Measurements from ENCODE around the gene SLC47A2. TPM values are rescaled to one million over a fixed set of nuclear protein-coding genes. Genes with fewer than 3 reads are reported as not detected.

SLC47A2 gene
- total and polyA plus RNA-seq, 8 donors, result not detected

GRCh38 chr17:19737305-19738072 is 21.1 kb upstream of the SLC47A2 start:
- H3K9me3 ChIP-seq, result no peaks in the 10 kb centered on the region
- intact Hi-C loops (cut with DNase I), result no loop called here
- H3K4me1 ChIP-seq, result no peaks in the 10 kb centered on the region
- no peak for TF ChIP-seq CTCF (IDR thresholded peaks at IDR 0.05)
- no peak for ATAC-seq
- H3K4me3 ChIP-seq, result no peak overlapping the region
- no peak for FAIRE-seq
- H3K27ac ChIP-seq, result no peak overlapping the region
- no peaks in the 10 kb centered on the region for H3K27me3 ChIP-seq
- WGBS, 2 donors, result 74 to 81% methylated on average over 15 of the region's 15 CpGs
- no peaks in the 10 kb centered on the region for H3K36me3 ChIP-seq
- DNase-seq, result no peak

GRCh38 chr17:19736071-19736470 is 19.7 kb upstream of the SLC47A2 start:
- no peaks in the 10 kb centered on the region for H3K36me3 ChIP-seq
- no peaks in the 10 kb centered on the region for H3K4me1 ChIP-seq
- no peaks in the 10 kb centered on the region for H3K27me3 ChIP-seq
- H3K4me3 ChIP-seq, result no peak overlapping the region
- no peaks in the 10 kb centered on the region for H3K9me3 ChIP-seq
- H3K27ac ChIP-seq, result no peak overlapping the region
- FAIRE-seq (no peak), DNase-seq (peak in 1 of 6 donors; percentile 39), ATAC-seq (peak in 1 of 4 donors; percentile 43)
- WGBS, 2 donors, result 55 to 59% methylated on average over 11 of the region's 11 CpGs
- intact Hi-C loops (cut with DNase I), result no loop called here
- TF ChIP-seq CTCF (IDR thresholded peaks at IDR 0.05), result no peak

- ATAC-seq, result no peak
- H3K4me3 ChIP-seq, result no peak overlapping the region
- FAIRE-seq, result no peak
- H3K27me3 ChIP-seq, result no peaks in the 10 kb centered on the region
- no peak overlapping the region for H3K27ac ChIP-seq
- TF ChIP-seq CTCF (IDR thresholded peaks at IDR 0.05), result no peak
- no peaks in the 10 kb centered on the region for H3K9me3 ChIP-seq
- intact Hi-C loops (cut with DNase I), result no loop called here
- no peaks in the 10 kb centered on the region for H3K4me1 ChIP-seq
- WGBS, 2 donors, result 61 to 63% methylated on average over 11 of the region's 11 CpGs
- DNase-seq, result no peak
- no peaks in the 10 kb centered on the region for H3K36me3 ChIP-seq
Measured at GRCh38 chr17:19733953-19734526, 17.7 kb upstream of the SLC47A2 start.

- no peak for TF ChIP-seq CTCF (IDR thresholded peaks at IDR 0.05)
- H3K4me1 ChIP-seq, result peaks cover 0 to 19% (median 7%) of the 10 kb centered on the region in 3 donors
- WGBS, 2 donors, result 78 to 87% methylated on average over 11 of the region's 11 CpGs
- no peak for FAIRE-seq
- intact Hi-C loops (cut with DNase I), result no loop called here
- ATAC-seq, result no peak
- no peaks in the 10 kb centered on the region for H3K27me3 ChIP-seq
- no peaks in the 10 kb centered on the region for H3K9me3 ChIP-seq
- no peak overlapping the region for H3K27ac ChIP-seq
- DNase-seq, result peak in 1 of 6 donors; percentile 41
- H3K36me3 ChIP-seq, result no peaks in the 10 kb centered on the region
- H3K4me3 ChIP-seq, result no peak overlapping the region
Measured at GRCh38 chr17:19731626-19732025, 15.2 kb upstream of the SLC47A2 start.

- Histone ChIP-seq H3K4me3 (no peak overlapping the region), H3K36me3 (no peaks in the 10 kb centered on the region), H3K27me3 (no peaks in the 10 kb centered on the region), H3K4me1 (peaks cover 0 to 24% (median 7%) of the 10 kb centered on the region in 3 donors), H3K9me3 (no peaks in the 10 kb centered on the region), H3K27ac (no peak overlapping the region)
- 73 to 78% methylated on average over 4 of the region's 4 CpGs for WGBS, 2 donors
- intact Hi-C loops (cut with DNase I), result no loop called here
- DNase-seq (no peak), ATAC-seq (no peak), FAIRE-seq (no peak)
- no peak for TF ChIP-seq CTCF (IDR thresholded peaks at IDR 0.05)
Measured at GRCh38 chr17:19730843-19731242, 14.5 kb upstream of the SLC47A2 start.

Data from pancreas (tissue), 10 donors.